ENCODE measurements around the gene B3GALT4. TPM values are rescaled to one million over a fixed set of nuclear protein-coding genes. Genes with fewer than 3 reads are reported as not detected.

The B3GALT4 gene
- polyA plus RNA-seq, 5 donors: 3.3 to 4.8 (median 3.8) TPM

DNA sequence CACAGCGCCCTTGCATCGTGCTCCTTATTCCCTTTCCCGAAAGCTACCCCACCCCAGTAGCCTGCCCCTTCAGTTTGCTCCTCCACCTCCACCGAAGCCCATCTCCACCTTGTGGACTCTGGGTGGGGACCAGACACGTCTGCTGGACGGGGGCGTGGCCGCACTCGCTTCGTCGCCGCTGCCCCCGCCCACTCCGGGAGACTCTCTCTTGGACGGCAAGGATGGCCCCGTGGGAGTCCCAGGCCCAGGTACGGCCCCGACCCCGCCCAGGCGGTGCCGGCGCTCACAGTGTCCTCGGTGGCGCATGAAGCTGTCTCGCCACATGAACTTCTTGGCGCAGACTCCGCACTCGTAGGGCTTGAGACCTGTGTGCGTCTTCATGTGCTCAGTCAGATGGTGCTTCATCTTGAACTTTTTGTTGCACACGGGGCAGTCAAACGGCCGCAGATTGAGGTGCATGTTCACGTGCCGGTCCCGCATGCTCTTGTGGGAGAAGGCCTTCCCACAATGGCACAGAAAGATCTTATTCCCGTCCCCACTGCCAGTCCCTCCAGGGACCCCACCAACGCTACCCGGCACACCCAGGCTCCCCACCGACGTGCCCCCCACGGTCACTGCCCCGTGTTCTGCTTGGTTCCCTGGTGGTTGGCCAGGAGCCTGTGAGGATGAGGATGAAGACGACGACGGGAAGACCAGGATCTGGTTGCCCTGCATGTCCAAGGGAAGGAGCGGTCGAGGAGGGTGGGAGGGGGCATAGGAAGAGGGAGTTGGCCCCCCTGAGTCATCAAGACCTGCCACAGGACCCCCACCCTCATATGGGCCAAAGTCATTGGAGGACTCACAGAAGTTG lies 38.2 kb downstream of the B3GALT4 start:
- DNase-seq: no peak

DNA sequence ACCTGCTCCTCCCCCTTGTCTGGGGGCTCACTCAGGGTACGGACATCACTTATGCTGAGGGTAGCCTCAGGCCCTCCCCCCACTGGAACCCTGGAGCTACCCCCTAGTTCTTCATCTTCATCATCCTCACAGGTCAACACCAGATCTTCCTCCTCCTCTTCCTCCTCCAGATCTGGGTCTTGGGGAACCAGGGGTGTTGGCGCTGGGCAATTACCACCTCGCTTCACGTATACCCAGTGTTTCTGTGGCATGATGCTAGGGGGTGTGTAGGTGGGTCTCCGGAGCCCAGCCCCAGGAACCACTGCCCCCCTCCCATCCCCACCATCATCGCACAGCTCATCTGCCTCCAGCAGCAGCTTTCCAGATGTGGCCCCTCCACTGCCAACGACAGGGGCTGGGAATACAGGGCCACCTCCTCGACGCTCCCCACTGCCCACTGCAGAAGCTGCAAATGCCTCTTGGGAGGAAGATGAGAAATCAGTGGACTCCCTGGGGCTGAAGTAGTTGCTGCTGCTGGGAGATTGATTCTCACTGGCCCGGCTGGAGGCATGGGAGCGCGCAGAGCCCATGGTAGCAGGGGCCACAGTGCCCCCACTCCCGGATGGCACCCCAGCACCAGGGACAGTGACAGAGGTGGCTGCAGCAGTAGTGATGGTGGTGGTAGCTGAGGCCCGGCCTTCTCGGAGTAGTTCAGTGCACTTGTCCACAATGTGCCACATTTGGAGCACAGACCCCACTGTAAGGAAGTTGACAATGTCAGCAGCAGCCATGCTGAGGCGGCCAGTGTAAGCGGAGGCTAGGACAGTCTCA lies 39.1 kb downstream of the B3GALT4 start:
- no peak for DNase-seq

GRCh38 chr6:33316603-33317418 lies 39.9 kb downstream of the B3GALT4 start:
- no peak for DNase-seq

- no peak for DNase-seq
These were observed 40.4 kb downstream of the B3GALT4 start for GRCh38 chr6:33317419-33317668.

DNA sequence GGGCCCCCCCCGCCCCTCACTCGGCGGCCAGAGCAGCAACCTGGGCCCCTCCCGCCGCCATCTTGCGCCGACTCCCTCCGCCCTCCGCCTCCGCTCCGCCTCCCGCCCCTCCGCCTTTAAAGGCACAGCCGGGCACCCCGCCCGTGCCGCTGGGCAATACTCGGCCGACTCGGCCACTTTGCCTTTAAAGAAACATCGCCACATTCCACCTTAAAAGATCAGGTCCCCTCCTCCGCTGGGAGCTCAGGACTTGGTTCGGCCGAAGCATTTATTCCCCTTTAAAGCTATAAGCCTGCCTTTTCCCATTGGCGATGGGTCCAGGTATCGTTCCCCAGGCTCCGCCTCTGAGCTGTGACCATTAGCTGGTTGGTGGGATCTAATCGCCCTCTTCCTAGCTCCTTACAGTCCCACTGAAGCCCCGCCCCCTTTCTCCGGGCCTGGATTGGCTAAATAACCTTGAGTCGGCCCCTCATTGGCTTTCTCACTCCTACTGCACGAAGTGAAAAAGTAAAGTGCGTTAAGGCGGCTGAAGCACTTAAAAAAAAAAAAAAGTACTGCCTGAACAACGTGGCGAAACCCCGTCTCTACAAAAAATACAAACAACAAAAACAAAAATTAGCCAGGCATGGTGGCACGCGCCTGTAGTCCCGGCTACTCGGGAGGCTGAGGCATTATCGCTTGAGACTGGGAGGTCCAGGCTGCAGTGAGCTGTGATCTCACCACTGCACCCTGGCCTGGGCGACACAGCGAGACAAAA lies 40.9 kb downstream of the B3GALT4 start, which contains the start of gene ZBTB22:
ZBTB22 (minus strand) TSS at position 76 of the 757 bp plus-strand sequence. CDS start 828 bp downstream, outside the sequence.
- peak; percentile 97 to 98 for DNase-seq

DNA sequence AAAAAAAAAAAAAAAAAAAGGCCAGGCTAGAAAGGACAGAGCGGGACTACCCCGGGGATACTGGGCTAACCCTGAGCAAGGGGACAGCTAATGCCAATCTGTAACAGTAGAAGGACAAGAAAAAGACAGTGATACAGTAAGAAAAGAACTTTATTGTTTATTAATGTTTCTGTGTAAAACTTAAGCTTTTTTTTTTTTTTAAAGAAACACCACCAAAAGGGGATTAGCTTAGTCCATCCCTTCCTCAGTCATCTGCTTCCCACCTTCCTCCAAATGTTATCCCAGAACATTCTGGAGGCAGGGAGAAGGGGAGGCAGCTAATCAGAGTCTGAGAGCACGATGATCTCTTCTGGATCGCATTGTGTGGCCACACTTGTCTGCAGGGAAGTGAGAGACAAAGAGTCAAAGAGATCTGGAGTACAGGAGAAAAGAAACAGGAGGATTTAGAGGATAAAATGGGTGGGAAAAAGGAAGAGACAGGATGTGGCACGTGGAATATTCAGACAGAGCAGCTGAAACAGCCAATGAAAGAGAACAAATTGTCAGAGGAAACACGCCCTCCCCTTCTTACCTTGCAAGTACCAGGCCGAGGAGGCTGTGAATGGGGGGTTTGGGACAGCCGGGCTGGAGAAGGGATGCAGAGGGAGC lies 41.6 kb downstream of the B3GALT4 start:
- no peak for DNase-seq

GRCh38 chr6:33319939-33320314 lies 43.0 kb downstream of the B3GALT4 start:
- DNase-seq: no peak

GRCh38 chr6:33320315-33321181 lies 43.6 kb downstream of the B3GALT4 start:
- no peak for DNase-seq

DNA sequence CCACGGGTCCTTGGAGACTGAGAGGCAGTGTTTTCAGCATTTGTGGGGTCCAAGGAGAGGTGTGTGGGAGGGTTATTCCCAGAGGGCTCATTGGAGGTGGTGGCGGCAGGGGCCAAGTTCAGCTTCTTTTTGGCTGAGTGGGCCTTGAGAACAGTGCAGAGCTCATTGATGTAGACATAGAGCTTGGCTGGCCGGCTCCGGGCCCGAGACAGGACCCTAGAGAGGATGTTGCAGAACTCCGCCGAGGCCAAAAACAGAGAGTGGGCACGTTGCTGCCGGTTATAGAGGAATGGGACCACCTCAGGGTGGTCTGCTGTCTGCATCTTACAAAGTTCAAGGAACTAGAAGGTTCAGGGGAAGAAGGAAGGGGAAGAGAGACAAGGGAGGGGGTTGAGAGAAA lies 44.3 kb downstream of the B3GALT4 start:
- DNase-seq: no peak

DNA sequence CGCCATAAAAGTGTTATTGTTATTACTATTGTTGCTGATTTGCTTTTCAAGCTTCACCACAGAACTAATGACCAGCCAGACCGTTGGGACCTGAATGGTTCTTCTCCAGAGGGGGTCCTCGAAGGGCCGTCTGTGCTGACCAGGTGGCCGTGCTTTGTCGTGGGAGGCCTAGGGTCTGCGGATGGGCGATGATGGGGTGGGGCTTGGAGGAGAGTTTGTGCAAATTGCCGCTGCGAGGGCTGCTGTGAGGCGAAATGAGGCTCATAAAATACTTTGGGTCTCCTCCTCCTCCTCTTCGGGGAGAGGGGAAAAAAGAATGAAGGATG lies 46.7 kb downstream of the B3GALT4 start:
- no peak for DNase-seq

- no peak for DNase-seq
These were observed 47.2 kb downstream of the B3GALT4 start for GRCh38 chr6:33324125-33324524.

Other genes with a start within 250 kb of the B3GALT4 start
- 10 to 100 TPM; 33.0 to 44.8 (median 33.5) TPM for gene HLA-DPA1, start 203.5 kb upstream of the B3GALT4 start, polyA plus RNA-seq (ENCODE audit: insufficient read depth in 1 of 5, insufficient read length in 5 of 5, low replicate concordance in 1 of 5)
- 10 to 100 TPM; 20.2 to 28.5 (median 25.6) TPM for gene HLA-DPB1, start 201.1 kb upstream of the B3GALT4 start, polyA plus RNA-seq (ENCODE audit: insufficient read depth in 1 of 5, insufficient read length in 5 of 5, low replicate concordance in 1 of 5)
- gene COL11A2, start 84.7 kb upstream of the B3GALT4 start, polyA plus RNA-seq (ENCODE audit: insufficient read depth in 1 of 5, insufficient read length in 5 of 5, low replicate concordance in 1 of 5): 10 to 100 TPM in 1 of 5 donors, 1 to 10 TPM in 4; 3.0 to 10.8 (median 3.8) TPM
- gene RXRB, start 76.5 kb upstream of the B3GALT4 start, polyA plus RNA-seq (ENCODE audit: insufficient read depth in 1 of 5, insufficient read length in 5 of 5, low replicate concordance in 1 of 5): 10 to 100 TPM; 56.7 to 69.7 (median 61.7) TPM
- 100 to 1,000 TPM in 1 of 5 donors, 10 to 100 TPM in 4; 73.8 to 100 (median 90.1) TPM for gene SLC39A7, start 76.3 kb upstream of the B3GALT4 start, polyA plus RNA-seq (ENCODE audit: insufficient read depth in 1 of 5, insufficient read length in 5 of 5, low replicate concordance in 1 of 5)
- gene HSD17B8, start 72.5 kb upstream of the B3GALT4 start, polyA plus RNA-seq (ENCODE audit: insufficient read depth in 1 of 5, insufficient read length in 5 of 5, low replicate concordance in 1 of 5): 10 to 100 TPM; 20.8 to 26.5 (median 21.7) TPM
- 10 to 100 TPM; 46.9 to 70.0 (median 54.0) TPM for gene RING1, start 68.6 kb upstream of the B3GALT4 start, polyA plus RNA-seq (ENCODE audit: insufficient read depth in 1 of 5, insufficient read length in 5 of 5, low replicate concordance in 1 of 5)
- gene VPS52, start 5.2 kb upstream of the B3GALT4 start, polyA plus RNA-seq (ENCODE audit: insufficient read depth in 1 of 5, insufficient read length in 5 of 5, low replicate concordance in 1 of 5): 10 to 100 TPM; 74.4 to 88.8 (median 81.1) TPM
- 1,000 to 10,000 TPM; 3,696 to 4,775 (median 3,821) TPM for gene RPS18, start 5.0 kb upstream of the B3GALT4 start, polyA plus RNA-seq (ENCODE audit: insufficient read depth in 1 of 5, insufficient read length in 5 of 5, low replicate concordance in 1 of 5)
- gene WDR46, start 12.1 kb downstream of the B3GALT4 start, polyA plus RNA-seq (ENCODE audit: insufficient read depth in 1 of 5, insufficient read length in 5 of 5, low replicate concordance in 1 of 5): 10 to 100 TPM; 50.7 to 80.1 (median 56.4) TPM
- gene PFDN6, start 12.5 kb downstream of the B3GALT4 start, polyA plus RNA-seq (ENCODE audit: insufficient read depth in 1 of 5, insufficient read length in 5 of 5, low replicate concordance in 1 of 5): 10 to 100 TPM; 47.1 to 61.3 (median 50.3) TPM
- 100 to 1,000 TPM; 123 to 169 (median 149) TPM for gene RGL2, start 21.8 kb downstream of the B3GALT4 start, polyA plus RNA-seq (ENCODE audit: insufficient read depth in 1 of 5, insufficient read length in 5 of 5, low replicate concordance in 1 of 5)
- 10 to 100 TPM; 34.2 to 59.4 (median 43.6) TPM for gene TAPBP, start 37.0 kb downstream of the B3GALT4 start, polyA plus RNA-seq (ENCODE audit: insufficient read depth in 1 of 5, insufficient read length in 5 of 5, low replicate concordance in 1 of 5)
- 10 to 100 TPM; 22.3 to 28.0 (median 24.5) TPM for gene ZBTB22, start 40.6 kb downstream of the B3GALT4 start, polyA plus RNA-seq (ENCODE audit: insufficient read depth in 1 of 5, insufficient read length in 5 of 5, low replicate concordance in 1 of 5)
- 10 to 100 TPM; 45.1 to 57.5 (median 50.3) TPM for gene DAXX, start 45.8 kb downstream of the B3GALT4 start, polyA plus RNA-seq (ENCODE audit: insufficient read depth in 1 of 5, insufficient read length in 5 of 5, low replicate concordance in 1 of 5)
- 10 to 100 TPM; 28.6 to 72.8 (median 47.1) TPM for gene KIFC1, start 114.7 kb downstream of the B3GALT4 start, polyA plus RNA-seq (ENCODE audit: insufficient read depth in 1 of 5, insufficient read length in 5 of 5, low replicate concordance in 1 of 5)
- gene PHF1, start 133.9 kb downstream of the B3GALT4 start, polyA plus RNA-seq (ENCODE audit: insufficient read depth in 1 of 5, insufficient read length in 5 of 5, low replicate concordance in 1 of 5): 10 to 100 TPM; 53.1 to 88.9 (median 82.8) TPM
- gene CUTA, start 141.0 kb downstream of the B3GALT4 start, polyA plus RNA-seq (ENCODE audit: insufficient read depth in 1 of 5, insufficient read length in 5 of 5, low replicate concordance in 1 of 5): 100 to 1,000 TPM; 153 to 208 (median 171) TPM
- 10 to 100 TPM; 35.2 to 47.4 (median 44.8) TPM for gene SYNGAP1, start 142.9 kb downstream of the B3GALT4 start, polyA plus RNA-seq (ENCODE audit: insufficient read depth in 1 of 5, insufficient read length in 5 of 5, low replicate concordance in 1 of 5)
- 10 to 100 TPM; 10.1 to 13.2 (median 10.6) TPM for gene ZBTB9, start 177.5 kb downstream of the B3GALT4 start, polyA plus RNA-seq (ENCODE audit: insufficient read depth in 1 of 5, insufficient read length in 5 of 5, low replicate concordance in 1 of 5)